ENCODE measurements around the gene COP1. TPM values are rescaled to one million over a fixed set of nuclear protein-coding genes. Genes with fewer than 3 reads are reported as not detected.

The COP1 gene
- total and polyA plus RNA-seq, 3 donors from 2014 or later: 63.7 to 103 (median 92.9) TPM

GRCh38 chr1:176051402-176051801 lies 155.7 kb downstream of the COP1 start:
- no peaks in the 10 kb centered on the region for H3K9me3 ChIP-seq
- H3K4me3 ChIP-seq: no peak overlapping the region
- no peak for DNase-seq
- no peak overlapping the region for H3K27ac ChIP-seq
- no peaks in the 10 kb centered on the region for H3K36me3 ChIP-seq (ENCODE audit: low read depth, missing control alignments)
- WGBS, 2 donors: 93 to 96% methylated on average over 3 of the region's 3 CpGs
- no peaks in the 10 kb centered on the region for H3K4me1 ChIP-seq
- H3K27me3 ChIP-seq: no peaks in the 10 kb centered on the region
- TF ChIP-seq CTCF (IDR thresholded peaks at IDR 0.05) (no peak), POLR2A (IDR thresholded peaks at IDR 0.05) (no peak)
- intact Hi-C loops (cut with DNase I; ENCODE audit: low total_unique reads): no loop called here

DNA sequence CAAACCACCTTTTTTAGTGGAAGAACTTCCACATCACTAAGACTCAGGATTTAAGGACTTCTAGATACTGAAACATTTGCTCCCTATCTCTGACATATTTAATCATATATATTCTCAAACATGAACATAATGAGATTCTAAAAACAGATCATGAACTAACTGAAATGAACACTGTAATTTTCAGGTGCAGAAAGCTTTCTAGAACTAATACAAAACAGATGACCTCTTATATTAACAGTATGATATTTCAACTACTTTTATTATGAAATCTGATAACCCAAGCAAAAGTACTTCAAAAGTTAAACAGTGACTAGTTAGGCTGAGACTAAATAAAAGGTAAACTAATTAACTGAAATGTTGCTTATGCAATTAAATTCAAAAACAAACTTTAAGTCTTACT lies 157.5 kb downstream of the COP1 start:
- H3K27ac ChIP-seq: no peak overlapping the region
- TF ChIP-seq CTCF (IDR thresholded peaks at IDR 0.05): no peak
- TF ChIP-seq POLR2A (IDR thresholded peaks at IDR 0.05): no peak
- H3K36me3 ChIP-seq (ENCODE audit: low read depth, missing control alignments): no peaks in the 10 kb centered on the region
- no peaks in the 10 kb centered on the region for H3K9me3 ChIP-seq
- no peak overlapping the region for H3K4me3 ChIP-seq
- intact Hi-C loops (cut with DNase I; ENCODE audit: low total_unique reads): no loop called here
- no peaks in the 10 kb centered on the region for H3K4me1 ChIP-seq
- no peaks in the 10 kb centered on the region for H3K27me3 ChIP-seq
- DNase-seq: no peak

DNA sequence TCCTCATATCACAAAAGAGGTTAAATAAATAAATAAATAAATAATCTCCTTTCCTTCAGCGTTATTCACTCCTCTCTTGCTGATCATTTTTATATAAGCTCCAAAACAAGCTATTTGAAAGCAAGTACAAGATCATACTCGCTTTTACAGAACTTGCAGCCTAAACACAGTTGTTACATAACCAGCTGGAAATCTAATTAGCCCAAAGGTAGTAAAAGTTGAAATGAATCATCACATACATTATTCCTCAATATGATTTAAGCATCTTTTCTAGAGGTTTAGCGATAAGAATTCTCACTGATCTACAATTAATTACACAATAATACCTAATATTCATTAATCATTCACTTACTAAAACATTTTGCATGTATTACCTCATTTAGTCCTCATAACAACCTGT lies 160.2 kb downstream of the COP1 start:
- no peak for DNase-seq
- Histone ChIP-seq H3K27ac (no peak overlapping the region), H3K36me3 (ENCODE audit: low read depth, missing control alignments) (no peaks in the 10 kb centered on the region), H3K9me3 (no peaks in the 10 kb centered on the region), H3K4me1 (no peaks in the 10 kb centered on the region), H3K27me3 (no peaks in the 10 kb centered on the region), H3K4me3 (no peak overlapping the region)
- WGBS, 2 donors: 85 to 91% methylated on average over 3 of the region's 3 CpGs
- intact Hi-C loops (cut with DNase I; ENCODE audit: low total_unique reads): no loop called here
- TF ChIP-seq POLR2A (IDR thresholded peaks at IDR 0.05): no peak
- TF ChIP-seq CTCF (IDR thresholded peaks at IDR 0.05): no peak

DNA sequence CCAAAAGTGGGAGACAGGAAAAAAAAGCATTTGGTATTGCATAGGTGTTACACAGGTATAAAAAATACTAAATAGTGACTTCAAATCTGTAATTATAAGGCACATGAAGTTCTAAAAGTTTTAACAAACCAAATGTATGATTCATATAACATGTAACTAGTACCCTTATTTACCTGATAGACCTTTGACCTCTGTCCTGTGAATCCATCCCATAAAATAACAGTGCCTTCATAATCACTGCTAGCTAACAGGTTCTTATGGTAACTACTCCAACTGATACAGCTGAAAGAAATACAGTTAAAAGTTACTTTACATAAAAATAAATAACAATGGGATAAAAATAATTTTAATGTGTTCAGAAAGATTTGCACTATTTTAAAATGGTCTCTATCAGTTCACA lies 163.5 kb downstream of the COP1 start:
- no peak overlapping the region for H3K27ac ChIP-seq
- no peaks in the 10 kb centered on the region for H3K27me3 ChIP-seq
- H3K4me3 ChIP-seq: no peak overlapping the region
- no peaks in the 10 kb centered on the region for H3K4me1 ChIP-seq
- no peak for DNase-seq
- intact Hi-C loops (cut with DNase I; ENCODE audit: low total_unique reads): no loop called here
- H3K36me3 ChIP-seq (ENCODE audit: low read depth, missing control alignments): no peaks in the 10 kb centered on the region
- TF ChIP-seq POLR2A (IDR thresholded peaks at IDR 0.05) (no peak), CTCF (IDR thresholded peaks at IDR 0.05) (no peak)
- no peaks in the 10 kb centered on the region for H3K9me3 ChIP-seq

- no peaks in the 10 kb centered on the region for H3K36me3 ChIP-seq (ENCODE audit: low read depth, missing control alignments)
- no peak overlapping the region for H3K27ac ChIP-seq
- no peak for DNase-seq
- intact Hi-C loops (cut with DNase I; ENCODE audit: low total_unique reads): no loop called here
- no peaks in the 10 kb centered on the region for H3K9me3 ChIP-seq
- H3K27me3 ChIP-seq: no peaks in the 10 kb centered on the region
- TF ChIP-seq POLR2A (IDR thresholded peaks at IDR 0.05) (no peak), CTCF (IDR thresholded peaks at IDR 0.05) (no peak)
- no peaks in the 10 kb centered on the region for H3K4me1 ChIP-seq
- WGBS, 2 donors: 58 to 63% methylated on average over 2 of the region's 2 CpGs
- H3K4me3 ChIP-seq: no peak overlapping the region
Measured at GRCh38 chr1:176033881-176034280, 173.2 kb downstream of the COP1 start.
